GM23338 (cell line): Measurements from ENCODE around the gene ABI1.

Experiments used
- CREB1 ChIP-seq: fragments of 250-450 bp; sonication (Bioruptor Pico); IDR thresholded peaks from 2 replicates; pipeline ENCODE4 v1.5.0; 2020; ENCODE audit warnings: low read depth, mild to moderate bottlenecking, moderate library complexity
- EZH2 ChIP-seq: fragments of 200-600 bp; sonication (generic); IDR thresholded peaks from one replicate; pipeline ENCODE4 v1.8.0; 2017; ENCODE audit warnings: antibody characterized with exemption, mild to moderate bottlenecking, low read depth; ENCODE audit not compliant: unreplicated experiment
- EZH2phosphoT487 ChIP-seq: fragments of 200-600 bp; sonication (generic); IDR thresholded peaks from one replicate; pipeline ENCODE4 v1.8.1; 2018; ENCODE audit warnings: antibody characterized with exemption; ENCODE audit not compliant: unreplicated experiment
- POLR2AphosphoS5 ChIP-seq: IDR thresholded peaks from 2 replicates; pipeline ENCODE4 v1.6.1; 2016; ENCODE audit warnings: antibody characterized with exemption, low read depth
- REST ChIP-seq: IDR thresholded peaks from one replicate; pipeline ENCODE4 v1.6.1; 2018; ENCODE audit warnings: antibody characterized with exemption; ENCODE audit not compliant: unreplicated experiment
- ZNF462 ChIP-seq: fragments of 250-450 bp; sonication (Bioruptor Pico); IDR thresholded peaks from 2 replicates; pipeline ENCODE4 v1.5.0; 2020; ENCODE audit warnings: mild to moderate bottlenecking, moderate library complexity
- TF ChIP-seq, protein P1 (sequence below), 2 experiments: fragments of 200-600 bp in 1 of 2; sonication (generic) in 1 of 2; conservative IDR thresholded peaks; 2 replicates each; pipeline versions ENCODE4 v1.5.1 to v1.6.1; 2016 to 2017; ENCODE audit warnings: antibody characterized with exemption in 2 of 2, low read depth in 2 of 2, mild to moderate bottlenecking in 2 of 2, moderate library complexity in 1 of 2

DNA sequence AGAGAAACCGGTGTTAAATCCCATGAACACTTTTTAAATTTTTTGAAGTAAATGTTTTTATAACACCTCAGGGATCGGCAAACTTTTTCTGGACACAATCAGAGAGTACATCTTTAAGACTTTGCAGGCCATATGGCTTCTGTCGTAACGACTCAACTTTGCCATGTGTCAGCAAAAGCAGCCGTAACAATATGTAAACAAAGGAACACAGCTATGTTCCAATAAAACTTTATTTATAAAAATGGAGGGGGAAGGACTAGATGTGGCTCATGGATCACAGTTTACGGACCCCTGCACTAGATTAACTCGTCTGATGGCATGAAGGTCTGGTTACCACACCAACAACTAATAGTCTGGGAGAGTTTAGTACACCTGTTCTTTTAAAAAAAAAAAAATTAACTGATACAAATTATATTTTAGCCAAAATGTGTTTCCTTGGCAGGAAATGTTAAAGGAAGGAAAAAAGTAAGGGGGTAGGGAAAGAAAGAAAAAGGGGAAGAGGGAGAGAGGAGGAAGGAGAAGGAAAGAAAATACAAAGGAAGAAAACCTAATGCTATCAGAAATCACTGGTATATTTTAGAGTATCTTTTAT, 50.2 kb downstream of the ABI1 start:
- no peak for TF ChIP-seq EZH2phosphoT487
- TF ChIP-seq, protein P1, sequence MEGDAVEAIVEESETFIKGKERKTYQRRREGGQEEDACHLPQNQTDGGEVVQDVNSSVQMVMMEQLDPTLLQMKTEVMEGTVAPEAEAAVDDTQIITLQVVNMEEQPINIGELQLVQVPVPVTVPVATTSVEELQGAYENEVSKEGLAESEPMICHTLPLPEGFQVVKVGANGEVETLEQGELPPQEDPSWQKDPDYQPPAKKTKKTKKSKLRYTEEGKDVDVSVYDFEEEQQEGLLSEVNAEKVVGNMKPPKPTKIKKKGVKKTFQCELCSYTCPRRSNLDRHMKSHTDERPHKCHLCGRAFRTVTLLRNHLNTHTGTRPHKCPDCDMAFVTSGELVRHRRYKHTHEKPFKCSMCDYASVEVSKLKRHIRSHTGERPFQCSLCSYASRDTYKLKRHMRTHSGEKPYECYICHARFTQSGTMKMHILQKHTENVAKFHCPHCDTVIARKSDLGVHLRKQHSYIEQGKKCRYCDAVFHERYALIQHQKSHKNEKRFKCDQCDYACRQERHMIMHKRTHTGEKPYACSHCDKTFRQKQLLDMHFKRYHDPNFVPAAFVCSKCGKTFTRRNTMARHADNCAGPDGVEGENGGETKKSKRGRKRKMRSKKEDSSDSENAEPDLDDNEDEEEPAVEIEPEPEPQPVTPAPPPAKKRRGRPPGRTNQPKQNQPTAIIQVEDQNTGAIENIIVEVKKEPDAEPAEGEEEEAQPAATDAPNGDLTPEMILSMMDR (conservative IDR thresholded peaks at IDR 0.05; ENCODE audit: low read depth in 2 of 2), result no peak
- no peak for TF ChIP-seq CREB1 (CRISPR knock-in tag)
- no peak for TF ChIP-seq REST
- no peak for TF ChIP-seq ZNF462
- TF ChIP-seq EZH2, result no peak
- TF ChIP-seq POLR2AphosphoS5, result no peak
